ENCODE measurements around the gene FRMD6. TPM values are rescaled to one million over a fixed set of nuclear protein-coding genes. Genes with fewer than 3 reads are reported as not detected.

Gene FRMD6
- total and polyA plus RNA-seq, 10 of the 15 experiments (the other 5 are each of a cell fraction or from before 2014, with no cell fraction given): 0.86 to 7.8 (median 3.3) TPM

DNA sequence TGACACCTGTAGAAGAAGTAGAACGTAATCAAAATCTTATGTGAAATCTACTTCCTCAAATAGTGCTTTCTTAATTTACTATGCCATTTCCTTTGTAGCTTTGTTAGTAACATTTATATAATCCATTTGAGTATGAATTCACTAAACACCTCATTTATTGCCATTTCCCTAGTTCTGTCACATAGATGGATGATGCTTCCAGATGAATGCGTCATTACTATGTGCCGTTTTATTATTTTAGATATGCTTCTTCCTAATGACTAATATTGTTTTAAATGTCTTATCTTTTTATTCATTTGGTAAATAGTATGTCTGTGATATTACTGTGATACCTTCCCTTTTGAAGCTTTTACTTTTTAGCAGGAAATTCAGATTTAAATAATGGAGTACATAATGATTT, 14.4 kb downstream of the FRMD6 start:
- WGBS (ENCODE audit: insufficient coverage, insufficient replicate concordance, low lambda C conversion rate, missing lambda C conversion rate): 60% methylated on average over 3 of the region's 3 CpGs
- in situ Hi-C loops (cut with MboI) (no loop called here), intact Hi-C loops (cut with micrococcal nuclease; ENCODE audit: unreplicated experiment) (no loop called here)
- H3K9ac ChIP-seq (ENCODE audit: control insufficient read depth, insufficient read depth, low read length): no peak overlapping the region
- H3K4me2 ChIP-seq (ENCODE audit: control insufficient read depth, insufficient read depth): no peak overlapping the region
- no peaks in the 10 kb centered on the region for H3K4me1 ChIP-seq (ENCODE audit: control insufficient read depth, insufficient read depth, low read length)
- ATAC-seq: no peak
- DNase-seq (ENCODE audit: low read depth, low spot score): no peak
- no peak overlapping the region for H2AFZ ChIP-seq (ENCODE audit: control insufficient read depth, low read depth, low read length)
- RAD21 ChIA-PET (ENCODE audit: unreplicated experiment): no interaction called here
- no peak for FAIRE-seq
- H3K36me3 ChIP-seq (ENCODE audit: control insufficient read depth in 2 of 2, insufficient read depth in 2 of 2, low read length in 1 of 2): no peaks in the 10 kb centered on the region
- H3K79me2 ChIP-seq (ENCODE audit: control insufficient read depth, insufficient read depth, low read length): no peaks in the 10 kb centered on the region
- no peaks in the 10 kb centered on the region for H4K20me1 ChIP-seq (ENCODE audit: control insufficient read depth, insufficient read depth)
- SMC1A ChIA-PET (ENCODE audit: uncharacterized antibody, unreplicated experiment): no interaction called here
- POLR2A ChIA-PET: no interaction called here
- BruUV-seq (replicated peaks): no TSS peak
- no peaks in the 10 kb centered on the region; a peak in 1 of 4 replicates for H3K27me3 ChIP-seq (replicated peaks in 1 of 2; ENCODE audit: control insufficient read depth in 2 of 2, insufficient read depth in 2 of 2, low read length in 1 of 2)
- CTCF ChIA-PET: no interaction called here
- no peak overlapping the region for H3K27ac ChIP-seq (ENCODE audit: control insufficient read depth, insufficient read depth)
- H3K9me3 ChIP-seq (replicated peaks; ENCODE audit: control insufficient read depth, insufficient read depth, low read length): no peaks in the 10 kb centered on the region
- H3K4me3 ChIP-seq: no peak overlapping the region
- TF ChIP-seq BHLHE40 (IDR thresholded peaks at IDR 0.05; ENCODE audit: borderline replicate concordance in 1 of 2, low read depth in 2 of 2, low read length in 1 of 2) (no peak), STAT1 (conservative IDR thresholded peaks at IDR 0.05) (no peak), KDM1A (IDR thresholded peaks at IDR 0.05; ENCODE audit: borderline replicate concordance) (no peak), ZNF24 (IDR thresholded peaks at IDR 0.05) (no peak), RBBP5 (conservative IDR thresholded peaks at IDR 0.05) (no peak), ZZZ3 (IDR thresholded peaks at IDR 0.05; ENCODE audit: control insufficient read depth, insufficient read length, low read depth) (no peak), SMC3 (IDR thresholded peaks at IDR 0.05; ENCODE audit: borderline replicate concordance, low read length) (no peak), CHD4 (IDR thresholded peaks at IDR 0.05) (no peak)
- TF ChIP-seq, protein P1, sequence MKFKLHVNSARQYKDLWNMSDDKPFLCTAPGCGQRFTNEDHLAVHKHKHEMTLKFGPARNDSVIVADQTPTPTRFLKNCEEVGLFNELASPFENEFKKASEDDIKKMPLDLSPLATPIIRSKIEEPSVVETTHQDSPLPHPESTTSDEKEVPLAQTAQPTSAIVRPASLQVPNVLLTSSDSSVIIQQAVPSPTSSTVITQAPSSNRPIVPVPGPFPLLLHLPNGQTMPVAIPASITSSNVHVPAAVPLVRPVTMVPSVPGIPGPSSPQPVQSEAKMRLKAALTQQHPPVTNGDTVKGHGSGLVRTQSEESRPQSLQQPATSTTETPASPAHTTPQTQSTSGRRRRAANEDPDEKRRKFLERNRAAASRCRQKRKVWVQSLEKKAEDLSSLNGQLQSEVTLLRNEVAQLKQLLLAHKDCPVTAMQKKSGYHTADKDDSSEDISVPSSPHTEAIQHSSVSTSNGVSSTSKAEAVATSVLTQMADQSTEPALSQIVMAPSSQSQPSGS (IDR thresholded peaks at IDR 0.05; ENCODE audit: low read length): no peak
